Osteoblast (primary cell): ENCODE measurements around the gene CACHD1. TPM values are rescaled to one million over a fixed set of nuclear protein-coding genes. Genes with fewer than 3 reads are reported as not detected.
"Not testable (repeated sequence)": the region's sequence is repeated elsewhere in the genome, so short reads cannot be mapped to it uniquely, and the experiment has no call there.

Source experiments
- DNase-seq: peaks from one replicate; pipeline ENCODE4 v3.0.0; 2011; ENCODE audit warnings: low spot score, mixed read lengths; ENCODE audit not compliant: insufficient read length; ENCODE audit errors: missing footprints
- H2AFZ ChIP-seq: 2 replicates; pipeline ENCODE4 v1.6.0; 2011; ENCODE audit warnings: mild to moderate bottlenecking, low read length
- H3K27ac ChIP-seq: 2 replicates; pipeline ENCODE4 v1.5.1; 2011; ENCODE audit warnings: mild to moderate bottlenecking, low read depth, low read length, moderate library complexity
- H3K27me3 ChIP-seq: 2 replicates; pipeline ENCODE4 v1.6.0; 2012; ENCODE audit warnings: mild to moderate bottlenecking, control low read depth, inconsistent platforms, low read length, moderate library complexity; ENCODE audit not compliant: insufficient read depth
- H3K36me3 ChIP-seq: 2 replicates; pipeline ENCODE4 v1.5.1; 2011; ENCODE audit warnings: mild to moderate bottlenecking, low read length, control low read depth, moderate library complexity; ENCODE audit not compliant: insufficient read depth
- H3K4me1 ChIP-seq: 2 replicates; pipeline ENCODE4 v1.5.1; 2011; ENCODE audit warnings: mild to moderate bottlenecking, low read length, control low read depth, moderate library complexity; ENCODE audit not compliant: insufficient read depth
- H3K4me2 ChIP-seq: 2 replicates; pipeline ENCODE4 v1.6.0; 2011; ENCODE audit warnings: mild to moderate bottlenecking, low read length; ENCODE audit not compliant: insufficient read depth
- H3K4me3 ChIP-seq: fragments of 200-600 bp; sonication (generic); 3 replicates; pipeline ENCODE4 v1.5.1; 2012; ENCODE audit warnings: mild to moderate bottlenecking, low read length, inconsistent platforms; ENCODE audit not compliant: insufficient read depth
- H3K79me2 ChIP-seq: 2 replicates; pipeline ENCODE4 v1.6.0; 2012; ENCODE audit warnings: mild to moderate bottlenecking, low read length, control low read depth, inconsistent platforms; ENCODE audit not compliant: insufficient read depth
- H3K9me3 ChIP-seq: 2 replicates; pipeline ENCODE4 v1.5.1; 2011; ENCODE audit warnings: low read depth, low read length, control low read depth
- H4K20me1 ChIP-seq: 2 replicates; pipeline ENCODE4 v1.6.0; 2012; ENCODE audit warnings: mild to moderate bottlenecking, low read length, control low read depth; ENCODE audit not compliant: insufficient read depth
- CTCF ChIP-seq: IDR thresholded peaks from 2 replicates; pipeline ENCODE4 v1.5.1; 2011; ENCODE audit warnings: mild to moderate bottlenecking, low read depth, low read length, moderate library complexity; ENCODE audit errors: extremely low read depth
- total RNA-seq: library from RNA; depleted of rRNA; stranded (reverse); fragments of >200 nt; gene quantifications from 2 replicates; pipeline ENCODE4 v1.2.3, GENCODE V29; 2012

Gene CACHD1
- total RNA-seq, 1 donor: 5.1 TPM

GRCh38 chr1:64699327-64699726 lies 229.4 kb downstream of the CACHD1 start:
- Histone ChIP-seq H3K4me1 (no peaks in the 10 kb centered on the region), H3K4me3 (no peak overlapping the region), H3K4me2 (no peak overlapping the region), H3K27ac (no peak overlapping the region), H3K79me2 (no peaks in the 10 kb centered on the region), H3K36me3 (no peaks in the 10 kb centered on the region), H3K9me3 (no peaks in the 10 kb centered on the region), H2AFZ (no peak overlapping the region), H4K20me1 (no peaks in the 10 kb centered on the region), H3K27me3 (no peaks in the 10 kb centered on the region)
- no peak for TF ChIP-seq CTCF
- no peak for DNase-seq

GRCh38 chr1:64701071-64701470 lies 231.1 kb downstream of the CACHD1 start:
- H3K79me2 ChIP-seq: no peaks in the 10 kb centered on the region
- no peak for DNase-seq
- no peaks in the 10 kb centered on the region for H3K36me3 ChIP-seq
- H3K4me2 ChIP-seq: no peak overlapping the region
- H3K4me1 ChIP-seq: no peaks in the 10 kb centered on the region
- no peaks in the 10 kb centered on the region for H4K20me1 ChIP-seq
- H3K9me3 ChIP-seq: no peaks in the 10 kb centered on the region
- no peak overlapping the region for H3K27ac ChIP-seq
- no peaks in the 10 kb centered on the region for H3K27me3 ChIP-seq
- H2AFZ ChIP-seq: no peak overlapping the region
- H3K4me3 ChIP-seq: no peak overlapping the region
- TF ChIP-seq CTCF: no peak

- H3K27me3 ChIP-seq: no peaks in the 10 kb centered on the region
- no peak for TF ChIP-seq CTCF
- no peaks in the 10 kb centered on the region for H4K20me1 ChIP-seq
- H3K4me1 ChIP-seq: no peaks in the 10 kb centered on the region
- no peak for DNase-seq
- H3K4me3 ChIP-seq: no peak overlapping the region
- no peaks in the 10 kb centered on the region for H3K36me3 ChIP-seq
- H3K27ac ChIP-seq: no peak overlapping the region
- H2AFZ ChIP-seq: no peak overlapping the region
- no peaks in the 10 kb centered on the region for H3K79me2 ChIP-seq
- H3K4me2 ChIP-seq: no peak overlapping the region
- H3K9me3 ChIP-seq: no peaks in the 10 kb centered on the region
Observed at GRCh38 chr1:64701886-64702285, 232.0 kb downstream of the CACHD1 start.

GRCh38 chr1:64702670-64703069 lies 232.7 kb downstream of the CACHD1 start:
- not testable (repeated sequence) for H3K4me2 ChIP-seq, H3K27me3 ChIP-seq, H2AFZ ChIP-seq, H3K27ac ChIP-seq, H3K4me1 ChIP-seq, H3K4me3 ChIP-seq, H3K79me2 ChIP-seq, DNase-seq, H3K9me3 ChIP-seq, H4K20me1 ChIP-seq, H3K36me3 ChIP-seq

- no peak overlapping the region for H3K4me2 ChIP-seq
- no peak overlapping the region for H3K4me3 ChIP-seq
- H4K20me1 ChIP-seq: no peaks in the 10 kb centered on the region
- H3K9me3 ChIP-seq: no peaks in the 10 kb centered on the region
- no peak overlapping the region for H2AFZ ChIP-seq
- no peaks in the 10 kb centered on the region for H3K36me3 ChIP-seq
- no peaks in the 10 kb centered on the region for H3K79me2 ChIP-seq
- no peak for DNase-seq
- no peak overlapping the region for H3K27ac ChIP-seq
- no peak for TF ChIP-seq CTCF
- no peaks in the 10 kb centered on the region for H3K27me3 ChIP-seq
- no peaks in the 10 kb centered on the region for H3K4me1 ChIP-seq
Observed at GRCh38 chr1:64703600-64703999, 233.7 kb downstream of the CACHD1 start.
